HCT116 (cell line): ENCODE results near the gene XYLT1. TPM values are rescaled to one million over a fixed set of nuclear protein-coding genes. Genes with fewer than 3 reads are reported as not detected.

Experiments used
- ATAC-seq: fragments of 200-7000 bp; cut with Tn5 transposase; 2 replicates; pipeline ENCODE4 v1.9.1; 2020; ENCODE audit warnings: mild to moderate bottlenecking, moderate library complexity
- BruUV-seq: library from RNA; stranded (reverse); fragments of 400-500 nt; replicated peaks from 2 replicates; lab custom pipeline; 2021; lab: Mats Ljungman, UMichigan
- CTCF ChIA-PET: fragments of 300-600 bp; sonication (Branson Sonifier 250); formaldehyde crosslinking; loops from one replicate; lab custom pipeline; 2021; ENCODE audit warnings: antibody characterized with exemption; lab: Charles Lee
- POLR2A ChIA-PET: fragments of 300-600, 350-600 bp; sonication (Branson Sonifier 250); formaldehyde crosslinking; loops from one replicate; lab custom pipeline; 2021; ENCODE audit warnings: antibody characterized with exemption; lab: Charles Lee
- RAD21 ChIA-PET, 2 experiments: fragments of 300-600 bp; sonication (Branson Sonifier 250); formaldehyde crosslinking; loops; one replicate each; lab custom pipeline; 2023; ENCODE audit warnings: low total read pairs in 2 of 2; ENCODE audit not compliant: uncharacterized antibody in 2 of 2, unreplicated experiment in 2 of 2, low non-redundant PET in 1 of 2; lab: Charles Lee
- DNase-seq: peaks from one replicate; pipeline ENCODE4 v3.0.0-alpha.2; 2010; ENCODE audit warnings: low read depth, low spot score
- H2AFZ ChIP-seq: fragments of 200-600 bp; shearing (Covaris generic), sonication (generic); 2 replicates; pipeline ENCODE4 v1.6.1; 2017; ENCODE audit warnings: low read depth, mixed run types, mixed read lengths, antibody characterized with exemption, low read length; ENCODE audit not compliant: poor library complexity, severe bottlenecking
- H3K27ac ChIP-seq: 2 replicates; pipeline ENCODE4 v1.5.1; 2012; ENCODE audit warnings: low read depth, low read length
- H3K27me3 ChIP-seq: fragments of 200-600 bp; sonication (generic); 2 replicates; pipeline ENCODE4 v1.6.1; 2016; ENCODE audit warnings: mixed run types, low read length, mixed read lengths; ENCODE audit not compliant: insufficient read depth
- H3K36me3 ChIP-seq, 2 experiments: fragments of 200-500 bp in 1 of 2; fragments of 200-600 bp in 1 of 2; sonication (Bioruptor generic) in 1 of 2; sonication (generic) in 1 of 2; 2 replicates each; pipeline versions ENCODE4 v1.5.1 to v1.6.1; 2014 to 2016; ENCODE audit warnings: low read length in 2 of 2, inconsistent platforms in 1 of 2, mixed read lengths in 1 of 2, mixed run types in 1 of 2; ENCODE audit not compliant: insufficient read depth in 2 of 2, control insufficient read depth in 1 of 2
- H3K4me1 ChIP-seq, 2 experiments: fragments of 200-600 bp in 1 of 2; sonication (generic) in 1 of 2; 2 replicates each; pipeline versions ENCODE4 v1.5.1 to v1.6.1; 2012 to 2017; ENCODE audit warnings: low read length in 2 of 2, inconsistent platforms in 1 of 2, mild to moderate bottlenecking in 1 of 2, mixed read lengths in 1 of 2, mixed run types in 1 of 2, moderate library complexity in 1 of 2; ENCODE audit not compliant: insufficient read depth in 2 of 2, control insufficient read depth in 1 of 2
- H3K4me2 ChIP-seq: fragments of 200-600 bp; sonication (generic); 2 replicates; pipeline ENCODE4 v1.6.1; 2017; ENCODE audit warnings: mixed run types, low read length, mixed read lengths
- H3K4me3 ChIP-seq, 2 experiments: fragments of 200-600 bp in 1 of 2; sonication (generic) in 1 of 2; replicated peaks in 1 of 2; 2 replicates each; pipeline ENCODE4 v1.5.1; 2011 to 2016; ENCODE audit warnings: low read length in 2 of 2, control low read depth in 1 of 2, low read depth in 1 of 2, mild to moderate bottlenecking in 1 of 2, mixed read lengths in 1 of 2, mixed run types in 1 of 2
- H3K79me2 ChIP-seq: fragments of 200-600 bp; sonication (generic); 2 replicates; pipeline ENCODE4 v1.6.1; 2017; ENCODE audit warnings: mild to moderate bottlenecking, mixed run types, low read length, moderate library complexity, mixed read lengths; ENCODE audit not compliant: insufficient read depth
- H3K9ac ChIP-seq: fragments of 200-600 bp; sonication (generic); 2 replicates; pipeline ENCODE4 v1.6.1; 2016; ENCODE audit warnings: low read length, mixed read lengths
- H3K9me2 ChIP-seq: fragments of 200-600 bp; sonication (generic), shearing (Covaris generic); 2 replicates; pipeline ENCODE4 v1.6.1; 2017; ENCODE audit warnings: mixed run types, mild to moderate bottlenecking, moderate library complexity; ENCODE audit not compliant: insufficient read depth
- H3K9me3 ChIP-seq, 2 experiments: fragments of 200-500 bp in 1 of 2; fragments of 200-600 bp in 1 of 2; sonication (Bioruptor generic) in 1 of 2; sonication (generic) in 1 of 2; 2 replicates each; pipeline ENCODE4 v1.6.1; 2014 to 2017; ENCODE audit warnings: low read length in 2 of 2, mixed read lengths in 2 of 2, inconsistent platforms in 1 of 2, low read depth in 1 of 2, mild to moderate bottlenecking in 1 of 2, mixed run types in 1 of 2, moderate library complexity in 1 of 2; ENCODE audit not compliant: control insufficient read depth in 1 of 2, insufficient read depth in 1 of 2
- H4K20me1 ChIP-seq: fragments of 200-600 bp; sonication (generic), shearing (Covaris generic); 2 replicates; pipeline ENCODE4 v1.6.1; 2017; ENCODE audit warnings: mixed run types, mild to moderate bottlenecking, moderate library complexity; ENCODE audit not compliant: insufficient read depth
- CBX3 ChIP-seq: IDR thresholded peaks from 2 replicates; pipeline ENCODE4 v1.6.1; 2012; ENCODE audit warnings: low read depth
- CTCF ChIP-seq, 3 experiments: fragments of 200-600 bp in 1 of 3; sonication (generic) in 1 of 3; IDR thresholded peaks in 2 of 3; conservative IDR thresholded peaks in 1 of 3; 2 replicates each; pipeline ENCODE4 v1.5.1; 2012 to 2017; ENCODE audit warnings: low read depth in 2 of 3, low read length in 2 of 3, antibody characterized with exemption in 1 of 3, borderline replicate concordance in 1 of 3, control low read depth in 1 of 3, mild to moderate bottlenecking in 1 of 3, mixed read lengths in 1 of 3, mixed run types in 1 of 3, moderate library complexity in 1 of 3; ENCODE audit not compliant: insufficient read depth in 1 of 3
- EZH2phosphoT487 ChIP-seq: fragments of 200-600 bp; IDR thresholded peaks from 2 replicates; pipeline ENCODE4 v1.6.1; 2018; ENCODE audit warnings: antibody characterized with exemption, borderline replicate concordance
- JUND ChIP-seq: IDR thresholded peaks from 2 replicates; pipeline ENCODE4 v1.6.1; 2012
- POLR2A ChIP-seq: IDR thresholded peaks from 2 replicates; pipeline ENCODE4 v1.7.0; 2011; ENCODE audit warnings: borderline replicate concordance; ENCODE audit not compliant: insufficient read depth, insufficient read length; ENCODE audit errors: extremely low read depth
- TCF7L2 ChIP-seq: IDR thresholded peaks from 2 replicates; pipeline ENCODE4 v1.7.0; 2011; ENCODE audit warnings: borderline replicate concordance, inconsistent platforms; ENCODE audit not compliant: insufficient read depth, insufficient read length; ENCODE audit errors: extremely low read depth
- ZNF274 ChIP-seq: fragments of 200-500 bp; sonication (Bioruptor generic); IDR thresholded peaks from 2 replicates; pipeline ENCODE4 v1.6.1; 2014; ENCODE audit warnings: mild to moderate bottlenecking, low read depth, low read length, inconsistent platforms
- intact Hi-C: fragments of 100-400 bp; cut with micrococcal nuclease; formaldehyde crosslinking; loops from 2 replicates; pipeline ENCODE4 v1.10.0; 2022
- total RNA-seq: library from RNA; stranded (reverse); gene quantifications from one replicate; pipeline ENCODE4 v1.2.1, GENCODE V29; 2021; ENCODE audit not compliant: unreplicated experiment

The XYLT1 gene
- total RNA-seq, 1 experiment from 2014 or later = 4.5 TPM

GRCh38 chr16:17204206-17204605 lies 266.6 kb downstream of the XYLT1 start:
- ChIA-PET RAD21 (no interaction called here), POLR2A (no interaction called here), CTCF (interaction anchor here (0.9 to 1.4 kb wide), 2 partner anchors 10 to 264 kb away, joined by 3 to 6 read pairs; no protein-coding TSS in a partner anchor)
- Histone ChIP-seq H3K36me3 (no peaks in the 10 kb centered on the region), H3K4me1 (no peaks in the 10 kb centered on the region), H3K79me2 (no peaks in the 10 kb centered on the region), H3K27ac (no peak overlapping the region), H2AFZ (no peak overlapping the region), H3K4me2 (no peak overlapping the region), H3K4me3 (no peak overlapping the region), H3K27me3 (peaks cover 12% of the 10 kb centered on the region; the same call in 1 of the 2 replicates), H3K9ac (no peak overlapping the region), H3K9me3 (no peaks in the 10 kb centered on the region), H4K20me1 (no peaks in the 10 kb centered on the region), H3K9me2 (no peaks in the 10 kb centered on the region)
- ATAC-seq (no peak), DNase-seq (no peak)
- intact Hi-C loops = no loop called here
- TF ChIP-seq JUND = no peak
- BruUV-seq = no TSS peak

GRCh38 chr16:17203424-17203823 lies 267.3 kb downstream of the XYLT1 start:
- Histone ChIP-seq H3K9ac (no peak overlapping the region), H3K36me3 (no peaks in the 10 kb centered on the region), H3K4me2 (no peak overlapping the region), H3K27ac (no peak overlapping the region), H3K79me2 (no peaks in the 10 kb centered on the region), H3K9me3 (no peaks in the 10 kb centered on the region), H3K4me1 (no peaks in the 10 kb centered on the region), H2AFZ (no peak overlapping the region), H3K9me2 (no peaks in the 10 kb centered on the region), H4K20me1 (no peaks in the 10 kb centered on the region), H3K4me3 (no peak overlapping the region), H3K27me3 (peaks cover 12% of the 10 kb centered on the region; the same call in 1 of the 2 replicates)
- intact Hi-C loops = no loop called here
- POLR2A ChIA-PET = no interaction called here
- CTCF ChIA-PET = no interaction called here
- no TSS peak for BruUV-seq
- no peak for TF ChIP-seq TCF7L2
- no peak for TF ChIP-seq EZH2phosphoT487
- no peak for TF ChIP-seq ZNF274
- no peak for TF ChIP-seq POLR2A
- no peak for TF ChIP-seq CTCF (IDR thresholded peaks at IDR 0.05 in 2 of 3, conservative IDR thresholded peaks at IDR 0.05 in 1 of 3; ENCODE audit: borderline replicate concordance in 1 of 3, insufficient read depth in 1 of 3, low read depth in 2 of 3, low read length in 2 of 3)
- no peak for TF ChIP-seq CBX3
- RAD21 ChIA-PET = no interaction called here
- ATAC-seq = no peak
- no peak for DNase-seq
